ENCODE results near the gene CFAP410. TPM values are rescaled to one million over a fixed set of nuclear protein-coding genes. Genes with fewer than 3 reads are reported as not detected.
"Not testable (repeated sequence)": the region's sequence is repeated elsewhere in the genome, so short reads cannot be mapped to it uniquely, and the experiment has no call there.

The CFAP410 gene
- total RNA-seq, 2 donors from 2014 or later, result 19.6 to 28.4 TPM

GRCh38 chr21:44286086-44286715, 53.0 kb downstream of the CFAP410 start:
- H3K36me3 Mint-ChIP-seq, result no peaks in the 10 kb centered on the region
- H3K9me3 Mint-ChIP-seq, result no peaks in the 10 kb centered on the region
- no peak overlapping the region for H3K4me3 Mint-ChIP-seq
- H3K27me3 Mint-ChIP-seq, result peaks cover 0 to 5% of the 10 kb centered on the region in 2 donors
- no peak overlapping the region for H3K27ac Mint-ChIP-seq
- no peaks in the 10 kb centered on the region for H3K4me1 Mint-ChIP-seq (ENCODE audit: low read depth in 2 of 2)
- DNase-seq (ENCODE audit: low spot score), result no peak
- no peak for ATAC-seq

- H3K9me3 Mint-ChIP-seq, result no peaks in the 10 kb centered on the region
- no peak for ATAC-seq
- H3K4me1 Mint-ChIP-seq (ENCODE audit: low read depth in 2 of 2), result no peaks in the 10 kb centered on the region
Observed at GRCh38 chr21:44285138-44285992, 53.8 kb downstream of the CFAP410 start, which contains the start of gene AIRE. TSS of gene AIRE (plus strand) at chr21:44285876. CDS start at chr21:44286007, 131 bp downstream.

GRCh38 chr21:44283948-44284347, 55.2 kb downstream of the CFAP410 start:
- H3K27ac Mint-ChIP-seq, result no peak overlapping the region
- ATAC-seq, result no peak

More at GRCh38 chr21:44285138-44285992, 53.8 kb downstream of the CFAP410 start, which contains the start of gene AIRE:
- no peak within 1 kb of the TSS for H3K27ac Mint-ChIP-seq
- DNase-seq (ENCODE audit: low spot score), result no peak
- no peaks in the 10 kb centered on the region for H3K36me3 Mint-ChIP-seq
- H3K27me3 Mint-ChIP-seq, result peaks cover 0 to 5% of the 10 kb centered on the region in 2 donors
- H3K4me3 Mint-ChIP-seq, result no peak within 1 kb of the TSS

GRCh38 chr21:44283211-44283785, 55.9 kb downstream of the CFAP410 start:
- not testable (repeated sequence) for H3K9me3 Mint-ChIP-seq; H3K27me3 Mint-ChIP-seq; H3K36me3 Mint-ChIP-seq; DNase-seq (ENCODE audit: low spot score); H3K27ac Mint-ChIP-seq; ATAC-seq; H3K4me1 Mint-ChIP-seq (ENCODE audit: low read depth in 2 of 2); H3K4me3 Mint-ChIP-seq

More at GRCh38 chr21:44283948-44284347, 55.2 kb downstream of the CFAP410 start:
- Mint-ChIP-seq H3K4me1 (ENCODE audit: low read depth in 2 of 2) (no peaks in the 10 kb centered on the region), H3K4me3 (no peak overlapping the region), H3K27me3 (peaks cover 0 to 5% of the 10 kb centered on the region in 2 donors), H3K36me3 (no peaks in the 10 kb centered on the region), H3K9me3 (no peaks in the 10 kb centered on the region)
- DNase-seq (ENCODE audit: low spot score), result no peak

- Mint-ChIP-seq H3K27ac (no peak overlapping the region), H3K36me3 (no peaks in the 10 kb centered on the region), H3K4me3 (no peak overlapping the region), H3K4me1 (ENCODE audit: low read depth in 2 of 2) (no peaks in the 10 kb centered on the region), H3K27me3 (peaks cover 0 to 2% of the 10 kb centered on the region in 2 donors), H3K9me3 (no peaks in the 10 kb centered on the region)
- ATAC-seq, result no peak
- DNase-seq (ENCODE audit: low spot score), result no peak
Observed at GRCh38 chr21:44282370-44282769, 56.8 kb downstream of the CFAP410 start.

- Mint-ChIP-seq H3K4me3 (no peak overlapping the region), H3K36me3 (no peaks in the 10 kb centered on the region), H3K9me3 (no peaks in the 10 kb centered on the region), H3K27me3 (peaks cover 0 to 2% of the 10 kb centered on the region in 2 donors), H3K27ac (no peak overlapping the region), H3K4me1 (ENCODE audit: low read depth in 2 of 2) (no peaks in the 10 kb centered on the region)
- ATAC-seq (no peak), DNase-seq (ENCODE audit: low spot score) (no peak)
Observed at GRCh38 chr21:44281801-44282200, 57.4 kb downstream of the CFAP410 start.

GRCh38 chr21:44279354-44280260, 59.6 kb downstream of the CFAP410 start:
- H3K4me1 Mint-ChIP-seq (ENCODE audit: low read depth in 2 of 2), result no peaks in the 10 kb centered on the region
- H3K27ac Mint-ChIP-seq, result no peak overlapping the region
- H3K9me3 Mint-ChIP-seq, result no peaks in the 10 kb centered on the region
- H3K4me3 Mint-ChIP-seq, result no peak overlapping the region
- peaks cover 0 to 3% of the 10 kb centered on the region in 2 donors for H3K27me3 Mint-ChIP-seq
- ATAC-seq, result no peak
- no peaks in the 10 kb centered on the region for H3K36me3 Mint-ChIP-seq
- DNase-seq (ENCODE audit: low spot score), result no peak

Other genes with a start within 250 kb of the CFAP410 start
- gene PWP2, start 232.0 kb downstream of the CFAP410 start, total RNA-seq, result 10 to 100 TPM; 31.4 to 69.6 TPM
- gene GATD3, start 205.7 kb downstream of the CFAP410 start, total RNA-seq, result 10 to 100 TPM; 15.9 to 40.4 TPM
- under 1 TPM; 0.24 to 0.56 TPM for gene ICOSLG, start 98.4 kb downstream of the CFAP410 start, total RNA-seq
- gene DNMT3L, start 77.5 kb downstream of the CFAP410 start, total RNA-seq, result not detected
- gene AIRE, start 53.5 kb downstream of the CFAP410 start, total RNA-seq, result not detected
- 100 to 1,000 TPM; 134 to 139 TPM for gene PFKL, start 39.3 kb downstream of the CFAP410 start, total RNA-seq
- gene TRPM2, start 14.2 kb upstream of the CFAP410 start, total RNA-seq, result 10 to 100 TPM; 14.7 to 15.8 TPM
- gene LRRC3, start 116.1 kb upstream of the CFAP410 start, total RNA-seq, result under 1 TPM; 0.45 to 0.88 TPM
- gene KRTAP10-1, start 200.8 kb upstream of the CFAP410 start, total RNA-seq, result not detected
- gene KRTAP10-2, start 212.1 kb upstream of the CFAP410 start, total RNA-seq, result not detected
- not detected for gene KRTAP10-3, start 219.4 kb upstream of the CFAP410 start, total RNA-seq
- gene KRTAP10-4, start 234.3 kb upstream of the CFAP410 start, total RNA-seq, result not detected
- not detected for gene KRTAP10-5, start 241.2 kb upstream of the CFAP410 start, total RNA-seq

All from natural killer cell treated with Interleukin-12 subunit alpha and Interleukin-12 subunit beta and Interleukin-15 and Interleukin-18, amount 100 ng/mL, for 72 hours (primary cell).